ENCODE measurements around the gene USH2A. TPM values are rescaled to one million over a fixed set of nuclear protein-coding genes. Genes with fewer than 3 reads are reported as not detected.
"Not testable (repeated sequence)": the region's sequence is repeated elsewhere in the genome, so short reads cannot be mapped to it uniquely, and the experiment has no call there.

Gene USH2A
- total RNA-seq, 3 donors from 2014 or later = 0.03 to 0.17 TPM; not detected in 1

DNA sequence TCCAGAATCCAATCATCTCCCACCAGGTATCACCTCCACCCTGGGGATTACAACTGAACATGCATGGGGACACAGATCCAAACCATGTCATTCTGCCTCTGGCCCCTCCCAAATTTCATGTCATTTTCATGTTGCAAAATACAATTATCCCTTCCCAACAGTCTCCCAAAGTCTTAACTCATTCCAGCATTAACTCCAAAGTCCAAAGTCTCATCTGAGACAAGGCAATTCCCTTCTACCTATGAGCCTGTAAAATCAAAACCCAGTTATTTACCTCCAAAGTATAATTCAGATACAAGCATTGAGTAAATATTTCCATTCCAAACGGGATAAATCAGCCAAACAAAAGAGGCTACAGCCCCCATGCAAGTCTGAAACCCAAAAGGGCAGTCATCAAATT is 73.1 kb downstream of the USH2A start:
- DNase-seq = no peak

DNA sequence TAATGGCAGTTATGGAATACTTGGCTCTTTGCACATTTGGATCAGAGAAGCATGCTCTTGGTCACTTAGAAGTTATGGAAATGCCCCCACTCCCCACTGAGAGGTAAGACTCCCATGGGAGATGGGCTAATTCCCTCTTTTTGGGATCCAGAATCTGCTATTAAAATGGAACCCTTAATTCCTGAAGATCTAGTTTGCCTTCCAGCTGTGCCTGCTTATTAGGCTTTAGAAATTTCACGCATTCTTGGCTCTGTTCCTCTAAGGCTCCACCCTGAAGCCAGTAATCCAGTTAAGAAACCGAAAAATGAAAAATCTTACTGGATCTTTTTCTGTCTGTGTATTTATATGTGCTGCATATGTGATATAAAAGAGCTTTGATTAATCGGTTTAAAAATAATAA is 76.7 kb downstream of the USH2A start:
- ATAC-seq = no peak
- Histone ChIP-seq H3K4me1 (ENCODE audit: low read depth) (no peaks in the 10 kb centered on the region), H3K36me3 (ENCODE audit: low read depth) (no peaks in the 10 kb centered on the region), H3K9me3 (no peaks in the 10 kb centered on the region), H3K4me3 (no peak overlapping the region)
- no peak for DNase-seq
- TF ChIP-seq, protein P1, sequence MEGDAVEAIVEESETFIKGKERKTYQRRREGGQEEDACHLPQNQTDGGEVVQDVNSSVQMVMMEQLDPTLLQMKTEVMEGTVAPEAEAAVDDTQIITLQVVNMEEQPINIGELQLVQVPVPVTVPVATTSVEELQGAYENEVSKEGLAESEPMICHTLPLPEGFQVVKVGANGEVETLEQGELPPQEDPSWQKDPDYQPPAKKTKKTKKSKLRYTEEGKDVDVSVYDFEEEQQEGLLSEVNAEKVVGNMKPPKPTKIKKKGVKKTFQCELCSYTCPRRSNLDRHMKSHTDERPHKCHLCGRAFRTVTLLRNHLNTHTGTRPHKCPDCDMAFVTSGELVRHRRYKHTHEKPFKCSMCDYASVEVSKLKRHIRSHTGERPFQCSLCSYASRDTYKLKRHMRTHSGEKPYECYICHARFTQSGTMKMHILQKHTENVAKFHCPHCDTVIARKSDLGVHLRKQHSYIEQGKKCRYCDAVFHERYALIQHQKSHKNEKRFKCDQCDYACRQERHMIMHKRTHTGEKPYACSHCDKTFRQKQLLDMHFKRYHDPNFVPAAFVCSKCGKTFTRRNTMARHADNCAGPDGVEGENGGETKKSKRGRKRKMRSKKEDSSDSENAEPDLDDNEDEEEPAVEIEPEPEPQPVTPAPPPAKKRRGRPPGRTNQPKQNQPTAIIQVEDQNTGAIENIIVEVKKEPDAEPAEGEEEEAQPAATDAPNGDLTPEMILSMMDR (IDR thresholded peaks at IDR 0.05) = no peak
- intact Hi-C loops (cut with DNase I, micrococcal nuclease) = no loop called here

More for the DNA sequence above, 73.1 kb downstream of the USH2A start:
- no peak for ATAC-seq
- Histone ChIP-seq H3K9me3 (no peaks in the 10 kb centered on the region), H3K36me3 (ENCODE audit: low read depth) (no peaks in the 10 kb centered on the region), H3K4me1 (ENCODE audit: low read depth) (no peaks in the 10 kb centered on the region), H3K4me3 (no peak overlapping the region)
- TF ChIP-seq, protein P1 (IDR thresholded peaks at IDR 0.05) = no peak
- intact Hi-C loops (cut with DNase I, micrococcal nuclease) = no loop called here

DNA sequence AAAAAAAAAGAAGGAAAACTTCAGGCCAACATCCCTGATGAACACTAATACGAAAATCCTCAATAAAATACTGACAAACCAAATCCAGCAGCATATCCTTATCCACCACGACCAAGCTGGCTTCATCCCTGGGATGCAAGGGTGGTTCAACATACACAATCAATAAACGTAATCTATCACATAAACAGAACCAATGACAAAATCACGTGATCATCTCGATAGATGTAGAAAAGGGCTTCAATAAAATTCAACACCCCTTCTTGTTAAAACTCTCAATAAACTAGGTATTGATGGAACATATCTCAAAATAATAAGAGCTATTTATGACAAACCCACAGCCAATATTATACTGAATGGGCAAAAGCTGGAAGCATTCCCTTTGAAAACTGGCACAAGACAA is 82.7 kb downstream of the USH2A start:
- H3K4me3 ChIP-seq; H3K4me1 ChIP-seq (ENCODE audit: low read depth); H3K9me3 ChIP-seq; DNase-seq; H3K36me3 ChIP-seq (ENCODE audit: low read depth); ATAC-seq; intact Hi-C loops (cut with DNase I, micrococcal nuclease): not testable (repeated sequence)

DNA sequence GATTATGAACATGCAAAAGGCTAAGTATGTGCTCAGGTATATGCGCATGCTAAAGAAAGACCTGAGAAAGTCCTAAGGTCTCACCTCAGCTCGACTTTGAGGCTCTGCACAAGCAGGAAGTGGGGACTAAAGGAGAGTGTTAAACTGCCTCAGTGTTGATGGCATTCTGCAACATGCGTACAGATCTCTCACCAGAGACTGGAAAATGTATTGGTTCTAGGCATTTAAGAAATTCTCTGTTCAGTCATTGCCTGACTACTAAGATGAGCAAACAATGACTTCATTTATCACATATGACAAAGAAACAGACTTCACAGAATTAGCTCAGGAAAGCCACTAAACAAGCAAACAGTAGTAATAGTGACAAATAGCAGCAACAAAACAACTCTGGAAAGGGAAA is 90.8 kb downstream of the USH2A start:
- DNase-seq (no peak), ATAC-seq (no peak)
- TF ChIP-seq, protein P1 (IDR thresholded peaks at IDR 0.05) = no peak
- Histone ChIP-seq H3K36me3 (ENCODE audit: low read depth) (no peaks in the 10 kb centered on the region), H3K9me3 (no peaks in the 10 kb centered on the region), H3K4me3 (no peak overlapping the region), H3K4me1 (ENCODE audit: low read depth) (no peaks in the 10 kb centered on the region)
- intact Hi-C loops (cut with DNase I, micrococcal nuclease) = no loop called here

DNA sequence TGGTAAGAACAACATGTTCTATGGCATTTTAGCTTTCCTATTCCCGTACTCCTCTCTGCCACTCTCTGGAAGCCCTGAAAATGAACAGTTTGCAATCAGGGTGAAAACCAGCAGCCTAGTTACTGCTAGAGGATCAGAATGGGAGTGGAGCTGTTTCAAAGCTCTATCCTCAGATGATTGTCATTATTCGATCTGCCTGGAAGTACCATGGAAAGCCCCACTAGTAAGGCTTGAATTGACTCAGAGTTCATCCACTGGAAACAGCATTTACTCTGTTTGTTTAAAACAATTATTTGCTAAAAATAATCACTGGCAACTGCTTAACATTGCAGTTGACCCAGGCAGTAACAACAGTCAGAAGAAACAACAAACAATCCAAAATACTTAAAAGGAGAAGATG is 91.2 kb downstream of the USH2A start:
- no peaks in the 10 kb centered on the region for H3K4me1 ChIP-seq (ENCODE audit: low read depth)
- DNase-seq = no peak
- no peaks in the 10 kb centered on the region for H3K9me3 ChIP-seq
- ATAC-seq = no peak
- intact Hi-C loops (cut with DNase I, micrococcal nuclease) = no loop called here
- TF ChIP-seq, protein P1 (IDR thresholded peaks at IDR 0.05) = no peak
- no peaks in the 10 kb centered on the region for H3K36me3 ChIP-seq (ENCODE audit: low read depth)
- no peak overlapping the region for H3K4me3 ChIP-seq

DNA sequence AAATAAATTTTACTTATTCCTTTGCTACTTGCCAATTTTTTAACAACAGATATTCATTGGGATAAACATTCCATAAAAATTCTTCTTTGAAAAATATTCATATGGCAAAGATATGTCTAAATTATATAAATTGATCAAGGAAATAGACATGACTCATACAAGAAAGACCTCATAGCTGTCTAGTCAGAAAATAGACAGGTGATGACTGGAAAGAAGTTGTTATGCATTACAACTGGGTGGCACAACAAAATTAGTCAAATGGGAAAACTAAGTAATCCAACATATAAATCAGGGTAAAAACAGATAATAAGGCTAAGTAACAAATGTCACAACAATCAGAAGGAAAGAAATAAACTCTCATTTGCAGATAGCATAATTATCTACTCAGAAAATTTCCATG is 92.0 kb downstream of the USH2A start:
- DNase-seq (no peak), ATAC-seq (no peak)
- Histone ChIP-seq H3K4me1 (ENCODE audit: low read depth) (no peaks in the 10 kb centered on the region), H3K9me3 (no peaks in the 10 kb centered on the region), H3K36me3 (ENCODE audit: low read depth) (no peaks in the 10 kb centered on the region), H3K4me3 (no peak overlapping the region)
- intact Hi-C loops (cut with DNase I, micrococcal nuclease) = no loop called here
- TF ChIP-seq, protein P1 (IDR thresholded peaks at IDR 0.05) = no peak
